GM19397 (cell line): ENCODE measurements around the gene OXNAD1.

ENCODE experiments used
- ATAC-seq: cut with Tn5 transposase; IDR thresholded peaks from one replicate; pipeline ENCODE4 v1.9.1; 2021; ENCODE audit warnings: mild to moderate bottlenecking, moderate library complexity; ENCODE audit not compliant: unreplicated experiment

The OXNAD1 gene

DNA sequence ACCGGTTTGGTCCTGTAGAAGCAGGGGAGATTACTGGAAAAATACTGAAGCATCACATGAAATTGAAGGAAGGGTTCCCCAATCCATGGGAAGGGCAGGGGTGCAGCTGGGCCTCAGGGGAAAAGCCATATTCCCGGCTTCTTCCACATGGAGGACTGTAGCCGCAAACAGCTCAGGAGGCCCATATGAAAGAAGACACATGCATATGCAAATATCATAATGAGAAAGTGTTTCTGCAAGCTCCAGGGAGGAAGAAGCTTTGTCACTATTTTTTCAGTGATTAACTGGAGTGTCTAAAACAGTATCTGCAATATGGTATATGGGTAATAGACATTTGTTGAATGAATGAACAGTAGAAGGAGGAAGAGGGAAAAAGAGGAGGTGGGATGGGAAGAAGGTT, 19.4 kb upstream of the OXNAD1 start:
- no peak for ATAC-seq

DNA sequence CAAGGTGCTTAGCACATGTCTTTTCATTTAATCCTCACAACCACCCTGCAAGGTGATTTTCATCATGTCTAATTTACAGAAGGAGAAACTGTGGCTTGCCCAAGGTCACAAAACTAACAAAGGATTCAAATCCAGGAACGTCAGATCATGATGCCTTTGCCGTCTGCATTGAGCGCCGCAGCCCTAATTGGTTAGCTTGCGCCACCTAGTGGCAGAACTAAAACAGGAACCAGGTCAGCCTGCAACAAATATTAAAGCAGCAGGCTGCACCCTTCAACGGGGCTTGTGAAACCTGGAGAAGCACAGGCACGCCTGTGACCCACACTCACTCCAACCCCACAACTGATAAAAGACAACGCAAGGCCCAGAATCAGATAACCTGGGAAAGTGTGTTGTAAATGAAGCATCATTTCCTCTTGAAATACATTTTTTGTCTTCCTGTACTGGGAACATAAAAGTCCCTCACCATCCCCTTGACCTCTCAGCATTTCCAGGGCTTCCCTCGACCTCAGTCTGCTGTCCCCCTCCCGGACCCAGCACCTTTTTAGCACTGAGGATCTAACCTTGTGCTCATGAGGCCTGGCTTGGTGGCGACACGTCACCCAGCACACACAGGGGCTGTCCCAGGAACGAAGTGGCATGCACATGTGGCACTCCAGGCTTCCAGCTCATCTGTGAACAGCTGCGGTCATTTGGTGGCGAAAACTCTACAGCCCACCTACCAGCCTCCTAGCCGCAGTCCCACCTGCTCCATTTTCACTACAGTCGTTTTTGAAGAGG, 17.5 kb upstream of the OXNAD1 start:
- peak; percentile 60 for ATAC-seq

DNA sequence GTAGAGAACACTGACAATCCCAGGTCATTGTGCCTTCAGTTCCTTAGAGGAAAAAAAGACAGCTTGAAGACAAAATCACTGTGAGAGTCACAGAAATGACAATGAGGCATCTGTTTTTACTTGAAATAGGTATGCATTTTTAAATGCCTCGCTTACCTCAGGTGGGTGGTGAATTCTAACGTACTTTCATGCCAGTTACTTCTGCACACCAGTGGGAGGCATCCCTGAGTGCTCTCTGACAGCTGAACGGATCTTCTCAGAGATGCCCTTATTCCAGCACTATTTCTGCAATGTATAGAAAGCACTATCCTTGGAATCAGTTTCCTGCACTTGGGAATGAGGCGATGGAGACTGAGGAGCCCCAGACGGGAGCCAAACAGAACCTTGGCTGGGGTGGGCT, 16.5 kb upstream of the OXNAD1 start:
- ATAC-seq, result no peak

DNA sequence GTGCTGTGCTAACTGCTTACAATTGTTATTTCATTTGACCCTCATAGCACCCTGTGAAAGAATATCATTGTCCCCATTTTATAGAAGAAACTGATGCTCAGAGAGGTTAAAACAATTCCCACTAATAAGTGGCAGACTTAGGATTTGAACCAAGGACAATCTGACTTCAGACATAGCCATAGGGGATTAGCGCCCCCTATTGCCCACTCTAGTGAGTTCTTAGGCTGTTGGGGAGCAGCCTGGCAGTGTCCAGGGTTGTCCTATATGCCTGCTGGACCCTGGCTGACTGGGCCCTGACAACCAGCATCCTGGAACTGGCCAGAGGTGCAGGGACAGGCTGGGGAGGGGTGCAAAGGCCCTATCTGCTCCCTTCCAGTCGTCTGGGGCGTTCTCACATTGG, 15.7 kb upstream of the OXNAD1 start:
- ATAC-seq, result no peak

DNA sequence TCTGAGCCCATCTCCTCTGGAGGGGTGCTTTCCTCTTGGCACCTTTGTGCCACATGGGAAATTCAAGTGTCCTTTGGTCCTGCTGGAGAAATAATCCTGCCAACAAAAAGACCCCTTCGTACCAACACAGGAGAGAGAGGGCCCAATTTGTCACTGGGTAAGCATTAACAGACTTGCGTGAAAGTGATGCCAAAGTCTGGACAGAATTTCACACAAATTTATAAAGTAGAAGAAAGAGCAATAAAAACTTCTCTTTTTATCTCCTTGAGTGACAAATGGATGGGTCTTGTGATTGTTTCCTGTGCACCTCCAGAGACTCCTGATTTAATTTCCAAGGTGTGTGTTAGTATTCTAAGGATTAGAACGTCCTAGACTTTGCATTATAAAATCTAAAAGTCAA, 15.1 kb upstream of the OXNAD1 start:
- no peak for ATAC-seq

DNA sequence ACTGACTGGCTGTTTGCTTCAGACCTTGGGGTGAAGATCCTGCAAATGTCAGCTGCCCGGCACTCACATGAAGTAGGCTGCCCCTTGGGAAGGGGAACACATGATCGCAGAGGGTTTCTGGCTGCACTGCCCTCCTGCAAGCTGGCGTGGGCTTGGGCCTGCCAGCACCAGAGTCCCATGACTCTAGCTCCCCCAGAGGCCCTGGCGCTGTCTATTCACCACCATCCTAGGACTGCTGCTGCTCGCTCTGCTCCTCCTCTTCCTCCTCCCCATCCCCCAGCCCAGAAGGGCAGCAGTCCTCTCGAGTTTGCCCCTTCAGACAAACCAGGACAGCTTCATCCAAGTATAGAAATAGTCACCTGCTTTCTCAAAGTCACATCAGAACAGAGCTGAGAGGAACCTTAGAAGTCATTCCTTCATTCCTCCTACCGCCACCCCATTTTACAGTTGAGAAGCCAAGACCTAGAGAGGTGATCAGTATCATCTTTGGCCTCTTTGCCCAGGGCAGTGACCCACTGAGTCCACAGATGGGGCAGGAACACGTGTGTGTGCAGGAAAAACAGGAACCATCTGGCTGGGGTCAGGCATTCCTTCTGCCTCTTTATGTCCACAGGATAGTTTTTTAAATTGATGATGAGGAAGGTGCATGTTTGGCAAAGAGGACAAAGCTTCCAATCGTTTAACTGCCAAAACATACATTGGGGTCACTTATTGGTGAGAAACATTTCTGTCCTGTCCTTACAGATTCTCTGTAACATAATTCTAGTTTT, 13.5 kb upstream of the OXNAD1 start:
- ATAC-seq, result no peak

DNA sequence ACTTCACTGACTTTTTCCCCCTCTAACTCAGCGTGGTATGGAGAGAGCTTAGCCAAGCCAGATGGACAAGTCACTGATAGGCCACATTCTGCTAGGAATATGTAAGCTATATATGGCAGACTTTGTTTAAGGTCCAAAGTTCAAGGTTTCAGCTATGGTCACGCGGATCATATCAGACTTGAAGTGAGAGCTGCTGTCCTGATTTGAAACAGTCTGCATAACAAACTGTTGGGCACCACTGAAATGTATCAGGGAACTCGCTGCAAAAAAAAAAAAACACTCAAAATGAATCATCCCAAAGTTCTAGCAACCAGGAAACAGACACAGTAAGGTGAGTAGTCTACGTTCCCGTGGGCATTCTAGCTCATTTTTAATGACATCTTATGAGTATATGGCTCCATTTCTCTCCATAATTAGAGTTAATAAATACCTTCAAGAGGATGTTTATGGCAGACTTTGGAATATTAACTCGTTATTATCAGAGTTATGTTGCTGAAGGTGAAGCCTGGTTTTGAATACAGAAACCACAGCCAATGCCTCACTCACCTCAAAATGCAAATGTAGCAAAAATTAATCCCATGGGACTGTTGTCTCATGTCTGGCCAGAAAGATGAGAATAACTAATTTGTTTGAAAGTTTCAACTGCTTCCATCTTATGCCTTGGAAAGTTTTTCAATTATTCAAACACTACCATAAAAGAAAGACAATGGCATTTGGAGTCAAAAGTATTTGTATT, 12.6 kb upstream of the OXNAD1 start:
- ATAC-seq, result no peak

DNA sequence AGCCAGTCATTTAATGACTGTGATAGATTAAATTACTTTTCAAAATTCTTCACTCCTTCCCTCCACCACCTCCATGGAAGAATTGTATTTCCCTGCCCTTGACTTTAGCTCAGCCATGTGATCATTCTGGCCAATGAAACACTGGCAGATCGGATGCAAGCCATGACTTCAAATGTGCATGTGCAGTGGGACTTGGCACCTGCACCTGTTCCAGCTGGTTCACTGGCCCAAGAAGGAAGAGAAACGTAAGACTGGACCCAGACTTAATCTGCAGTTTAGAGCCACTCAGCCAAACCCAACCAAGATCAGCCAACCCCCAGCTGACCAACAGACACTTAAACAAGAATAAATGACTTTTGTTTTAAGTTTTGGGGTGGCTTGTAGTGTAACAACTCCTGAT, 12.0 kb upstream of the OXNAD1 start:
- ATAC-seq, result no peak

DNA sequence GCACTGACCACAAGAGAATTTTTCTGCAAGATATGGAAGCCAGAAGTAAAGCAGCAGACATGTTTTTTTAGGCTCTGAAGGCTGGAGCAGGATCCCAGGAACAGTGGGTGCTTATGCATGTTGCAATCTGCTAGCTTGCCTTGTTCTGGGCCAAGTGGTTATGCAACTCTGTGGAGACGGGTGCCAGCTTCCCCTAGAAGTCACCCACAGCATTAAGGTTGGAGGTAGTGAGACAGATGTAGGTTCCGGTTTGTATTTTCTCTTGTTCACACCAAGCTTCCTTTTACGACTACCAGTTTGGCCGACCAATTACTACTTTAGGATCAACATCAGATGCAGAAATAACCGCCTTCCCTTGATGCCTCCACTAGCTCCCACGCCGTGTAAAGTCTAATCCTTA, 11.4 kb upstream of the OXNAD1 start:
- ATAC-seq, result no peak

DNA sequence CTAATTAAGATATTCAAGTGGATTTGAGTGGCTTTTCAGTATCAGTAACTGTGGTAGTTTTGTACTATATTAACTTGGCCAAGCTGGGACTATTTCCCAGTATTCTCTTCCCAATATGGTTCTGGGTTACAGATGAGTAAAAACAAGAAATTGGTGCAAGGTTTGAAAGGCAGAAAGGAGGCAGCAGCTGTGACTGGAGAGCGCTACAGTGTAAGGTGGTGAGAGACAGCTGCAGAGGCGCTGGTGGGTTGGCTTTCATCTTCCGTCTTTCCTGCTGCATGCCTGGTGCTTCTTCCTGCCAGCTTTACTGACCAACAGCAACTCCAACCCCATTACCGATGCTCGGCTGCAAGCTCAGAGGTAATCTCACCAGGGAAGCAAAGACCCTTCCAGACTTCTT, 10.1 kb upstream of the OXNAD1 start:
- ATAC-seq, result no peak

DNA sequence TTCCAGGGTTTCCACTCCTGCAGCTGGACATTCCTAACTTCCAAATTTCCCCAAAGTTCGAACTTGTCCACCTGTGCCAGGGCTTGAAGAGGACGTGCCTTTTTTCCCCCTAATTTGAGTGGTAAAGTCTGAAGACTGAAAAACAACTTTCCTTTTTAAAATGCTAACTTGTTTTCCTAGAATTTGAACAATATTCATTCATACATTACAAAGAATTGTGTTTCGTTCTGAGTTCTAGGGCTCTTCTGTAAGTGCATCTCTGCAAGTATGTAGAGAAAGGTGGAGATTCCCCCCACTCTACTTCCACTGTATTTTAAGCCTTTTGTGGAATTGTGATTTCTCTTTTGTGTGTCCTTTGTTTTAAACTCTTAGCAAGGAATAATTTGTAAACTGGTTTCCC, 9.7 kb upstream of the OXNAD1 start:
- no peak for ATAC-seq

DNA sequence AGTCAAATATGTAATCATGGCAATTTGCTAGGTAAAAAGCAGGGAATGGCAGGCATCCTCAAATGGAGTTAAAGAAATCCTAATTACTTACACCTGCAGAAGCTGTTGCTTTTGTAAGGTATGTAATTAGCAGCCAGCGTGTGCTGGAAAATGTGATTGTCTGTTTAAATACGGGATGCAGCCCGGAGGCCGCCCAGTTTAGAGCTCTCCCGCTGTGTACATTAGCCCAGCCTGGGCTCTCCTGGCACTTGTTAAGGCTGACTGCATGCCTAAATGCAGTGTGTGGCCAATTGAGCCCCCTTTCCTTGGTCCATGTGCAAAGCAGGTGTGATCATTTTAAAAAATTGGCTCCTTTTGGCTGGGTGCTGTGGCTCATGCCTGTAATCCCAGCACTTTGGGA, 9.3 kb upstream of the OXNAD1 start:
- no peak for ATAC-seq

DNA sequence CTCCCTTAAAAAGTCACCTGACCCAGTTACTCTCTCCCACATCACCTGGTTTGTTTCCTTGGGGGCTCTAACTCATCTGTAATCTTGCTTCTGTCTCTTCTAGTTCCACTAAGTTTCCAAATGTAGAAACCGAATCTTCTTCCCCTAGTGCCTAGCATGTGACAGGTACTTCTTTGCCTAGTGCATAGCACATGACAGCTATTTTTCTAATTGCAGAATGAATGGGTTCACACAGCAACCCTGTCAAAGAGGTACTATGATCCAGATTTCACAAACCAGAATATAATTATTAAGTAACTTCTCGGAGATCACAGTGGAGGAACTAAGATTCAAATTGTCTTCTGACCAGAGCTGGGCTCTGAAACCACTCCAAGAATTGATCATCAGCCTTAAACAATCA, 7.7 kb upstream of the OXNAD1 start:
- ATAC-seq, result no peak

DNA sequence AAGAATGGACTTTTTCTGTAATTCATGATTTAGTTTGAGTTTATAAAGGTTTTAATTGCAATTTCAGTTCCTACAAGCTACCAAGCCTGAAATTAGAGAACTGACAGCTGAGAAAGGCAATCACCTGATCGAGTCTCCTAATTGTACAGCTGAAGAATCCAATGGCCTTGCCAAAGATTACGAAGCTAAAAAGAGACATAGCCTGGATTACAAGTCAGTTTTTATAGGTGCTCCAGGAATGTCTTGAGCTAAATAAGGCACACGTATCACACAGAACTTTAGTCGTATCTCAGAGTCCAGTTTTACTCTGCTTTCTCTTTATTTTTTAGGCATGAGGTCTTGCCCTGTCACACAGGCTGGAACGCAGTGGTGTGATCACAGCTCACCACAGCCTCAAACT, 6.8 kb upstream of the OXNAD1 start:
- ATAC-seq, result no peak

DNA sequence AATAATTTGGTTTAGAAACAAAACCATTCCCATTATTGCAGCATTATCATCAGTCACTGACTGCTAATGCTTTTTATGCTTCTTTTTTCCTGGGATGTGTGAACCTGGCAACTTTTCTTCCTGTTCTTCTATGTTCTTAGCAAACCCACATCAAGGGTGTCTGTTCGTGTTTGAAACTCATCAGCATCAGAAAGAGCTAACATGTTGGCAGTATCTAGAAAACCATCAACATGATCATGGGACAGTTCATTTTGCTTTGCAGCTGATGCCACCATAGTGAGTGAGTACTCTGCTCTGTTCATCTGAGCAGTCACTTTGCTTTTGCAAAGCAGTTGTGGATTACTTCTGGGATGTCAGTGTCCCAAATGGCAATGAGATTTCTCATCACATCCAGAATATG, 6.1 kb upstream of the OXNAD1 start:
- ATAC-seq, result no peak

DNA sequence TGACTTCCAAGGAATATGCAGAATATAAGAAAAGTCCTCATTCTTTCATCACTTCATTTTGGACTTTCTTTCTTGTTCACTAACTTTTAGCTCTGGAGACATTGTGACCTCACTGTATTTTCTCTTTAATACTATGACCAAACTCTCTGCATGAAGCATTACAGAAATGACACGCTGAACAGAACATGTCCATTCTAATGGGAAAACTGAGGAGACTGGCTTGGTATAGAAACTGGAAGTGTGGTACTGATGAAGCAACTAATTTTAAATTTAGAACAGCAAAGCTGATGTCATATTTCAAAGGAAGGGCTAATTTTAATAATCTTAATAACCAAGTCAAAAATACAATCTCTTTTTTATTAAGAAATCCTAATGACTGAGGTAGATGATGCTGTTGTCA, 5.0 kb upstream of the OXNAD1 start:
- no peak for ATAC-seq

DNA sequence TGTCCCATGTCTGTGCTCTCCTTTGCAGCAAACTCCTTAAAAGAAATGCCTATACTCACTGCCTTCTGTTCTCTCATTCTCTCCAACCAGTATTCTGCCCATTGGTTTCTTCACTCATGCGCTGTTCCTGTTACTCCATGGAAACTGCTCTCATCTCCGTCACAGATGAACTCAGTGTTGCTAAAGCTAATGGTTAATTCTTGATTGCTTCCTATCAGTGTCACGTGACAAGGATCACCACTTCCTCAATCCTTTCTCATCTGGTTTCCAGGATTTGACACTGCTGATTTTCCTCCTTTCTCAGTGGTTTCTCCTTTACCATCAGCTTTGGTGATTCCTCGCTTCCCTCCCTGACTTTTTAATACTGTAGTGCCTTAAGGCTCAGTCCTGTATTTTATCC, 2.8 kb upstream of the OXNAD1 start:
- ATAC-seq, result no peak

DNA sequence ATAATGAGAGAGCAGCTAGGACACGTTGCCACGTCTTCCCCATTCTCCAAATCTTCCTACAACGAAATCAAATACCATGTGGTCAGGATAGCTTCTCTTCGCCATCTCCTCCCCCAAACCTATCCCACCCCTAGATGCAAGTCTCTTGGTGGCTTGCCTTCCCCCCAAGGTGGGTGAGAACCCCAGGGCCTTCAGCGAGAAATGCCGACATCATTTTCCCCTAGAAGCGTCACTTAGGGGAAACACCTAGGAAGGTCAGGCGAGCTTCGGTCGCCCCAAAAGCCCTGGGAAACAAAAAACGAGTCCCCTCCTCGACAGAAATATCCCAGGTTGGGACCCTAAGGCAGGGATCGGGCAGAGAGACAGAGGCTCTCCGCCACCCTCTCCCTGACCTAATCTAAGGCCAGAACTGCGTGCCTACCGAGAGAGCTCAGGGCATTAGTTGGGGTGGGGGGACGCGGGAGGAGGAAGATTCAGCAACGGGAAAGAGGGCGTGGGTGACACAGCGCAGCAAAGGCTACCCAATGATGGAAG, 771 bp upstream of the OXNAD1 start:
- ATAC-seq, result no peak

DNA sequence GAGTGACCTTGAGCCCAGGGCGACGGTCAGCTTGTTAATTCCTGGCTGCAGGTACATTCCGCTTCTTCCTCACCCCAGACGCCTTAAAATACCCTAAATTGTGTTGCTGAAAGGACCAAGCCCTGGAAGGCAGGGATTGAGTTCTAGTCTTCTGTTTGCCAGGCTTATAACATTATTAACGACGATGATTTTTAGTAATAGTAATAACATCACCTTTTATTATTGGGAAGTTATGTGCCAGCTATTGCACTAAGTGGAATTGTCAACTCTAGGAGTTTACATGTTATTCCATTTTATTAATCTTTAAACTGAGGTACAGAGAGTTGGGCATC, 409 bp downstream of the OXNAD1 start:
- no peak for ATAC-seq

DNA sequence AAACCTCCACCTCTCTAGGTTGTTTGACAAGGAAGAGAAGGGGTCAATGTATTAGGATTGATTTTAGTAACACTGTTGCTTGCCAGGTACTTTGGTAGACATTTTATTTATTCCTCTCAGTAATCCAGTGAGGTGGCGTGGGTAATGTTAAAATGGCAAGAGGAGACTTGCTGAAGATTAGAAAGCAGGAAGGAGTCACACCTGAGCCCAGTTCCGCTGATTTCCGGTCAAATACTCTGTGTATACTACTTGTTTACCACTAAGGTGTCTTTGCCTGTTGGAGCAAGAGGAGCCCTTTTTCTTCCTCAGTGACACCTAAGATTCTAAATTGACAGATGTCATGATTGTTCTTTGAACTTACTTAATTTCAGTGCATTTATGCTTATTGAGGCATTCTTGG, 1.7 kb downstream of the OXNAD1 start:
- ATAC-seq, result no peak

DNA sequence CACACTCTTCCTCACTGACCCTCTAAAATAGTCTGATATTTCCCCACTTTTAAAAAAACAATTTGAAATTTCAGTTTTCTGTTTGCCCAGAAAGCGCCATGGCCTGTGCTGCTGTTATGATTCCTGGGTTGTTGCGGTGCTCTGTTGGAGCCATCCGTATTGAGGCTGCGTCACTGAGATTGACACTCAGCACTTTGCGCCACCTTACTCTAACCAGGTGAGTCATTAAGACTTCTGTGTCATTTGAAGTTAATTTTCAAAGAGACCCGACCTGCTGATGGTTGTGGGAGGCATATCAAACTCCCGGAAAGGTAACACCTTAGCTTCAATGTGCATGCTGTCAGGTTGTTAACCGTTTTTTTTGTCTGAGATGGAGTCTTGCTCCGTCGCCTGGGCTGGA, 5.8 kb downstream of the OXNAD1 start:
- ATAC-seq, result no peak

DNA sequence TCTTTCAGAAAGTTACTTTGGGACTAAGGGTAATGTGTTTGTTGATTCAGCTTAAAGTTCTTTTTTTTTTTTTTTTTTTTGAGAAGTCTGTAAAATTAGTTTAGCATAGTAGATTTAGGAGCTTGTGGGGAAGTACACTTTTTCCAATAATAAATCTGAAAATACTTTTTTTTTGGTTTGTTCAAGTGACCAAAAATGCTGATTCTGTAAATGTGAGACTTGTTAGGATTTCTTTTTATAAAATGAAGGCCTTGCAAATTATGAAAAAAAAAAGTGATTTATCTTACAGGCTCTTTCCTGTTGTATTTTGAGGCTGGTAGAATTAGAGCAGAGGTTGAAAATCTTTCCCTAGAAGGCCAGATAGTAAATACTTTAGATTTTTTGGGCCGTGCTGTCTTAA, 7.6 kb downstream of the OXNAD1 start:
- no peak for ATAC-seq
